Panc1 (cell line): ENCODE data around the gene TMEM63B. TPM values are rescaled to one million over a fixed set of nuclear protein-coding genes. Genes with fewer than 3 reads are reported as not detected.

Source experiments
- ATAC-seq: fragments of 200-7000 bp; cut with Tn5 transposase; 2 replicates; pipeline ENCODE4 v1.9.1; 2020; ENCODE audit warnings: mild to moderate bottlenecking, moderate library complexity
- BruUV-seq: library from RNA; stranded (reverse); fragments of 400-500 nt; replicated peaks from 2 replicates; lab custom pipeline; 2021; lab: Mats Ljungman, UMichigan
- CTCF ChIA-PET: fragments of 300-600 bp; sonication (Branson Sonifier 250); formaldehyde crosslinking; loops from one replicate; lab custom pipeline; 2022; ENCODE audit warnings: antibody characterized with exemption; lab: Charles Lee
- POLR2A ChIA-PET: fragments of 300-600 bp; sonication (Branson Sonifier 250); formaldehyde crosslinking; loops from one replicate; lab custom pipeline; 2022; ENCODE audit warnings: antibody characterized with exemption; lab: Charles Lee
- DNase-seq: peaks from one replicate; pipeline ENCODE4 v3.0.0-alpha.2; 2010; ENCODE audit warnings: low read depth, low spot score
- H3K27ac ChIP-seq: 2 replicates; pipeline ENCODE4 v1.5.1; 2011; ENCODE audit warnings: mild to moderate bottlenecking, low read length, inconsistent platforms
- H3K27me3 ChIP-seq: fragments of 200-500 bp; sonication (Bioruptor generic); 2 replicates; pipeline ENCODE4 v1.6.0; 2014; ENCODE audit warnings: low read length, inconsistent platforms; ENCODE audit not compliant: control insufficient read depth, insufficient read depth
- H3K36me3 ChIP-seq: fragments of 200-500 bp; sonication (Bioruptor generic); 2 replicates; pipeline ENCODE4 v1.5.1; 2014; ENCODE audit warnings: inconsistent platforms, mild to moderate bottlenecking, low read length, moderate library complexity; ENCODE audit not compliant: control insufficient read depth, insufficient read depth
- H3K4me1 ChIP-seq: 2 replicates; pipeline ENCODE4 v1.5.1; 2011; ENCODE audit warnings: inconsistent platforms, mild to moderate bottlenecking, low read length, moderate library complexity; ENCODE audit not compliant: control insufficient read depth, insufficient read depth
- H3K4me3 ChIP-seq, 2 experiments: 2 replicates each; pipeline ENCODE4 v1.5.1; 2011 to 2012; ENCODE audit warnings: low read depth in 2 of 2, low read length in 2 of 2, mild to moderate bottlenecking in 2 of 2, inconsistent platforms in 1 of 2, moderate library complexity in 1 of 2
- H3K9me3 ChIP-seq: fragments of 200-500 bp; sonication (Bioruptor generic); 2 replicates; pipeline ENCODE4 v1.5.1; 2014; ENCODE audit warnings: low read depth, mild to moderate bottlenecking, inconsistent platforms, low read length, moderate library complexity; ENCODE audit not compliant: control insufficient read depth, insufficient read depth
- CTCF ChIP-seq: fragments of 450-650 bp; IDR thresholded peaks from 2 replicates; pipeline ENCODE4 v1.5.1; 2017; ENCODE audit warnings: mild to moderate bottlenecking
- POLR2AphosphoS5 ChIP-seq: IDR thresholded peaks from 2 replicates; pipeline ENCODE4 v1.6.1; 2012; ENCODE audit warnings: mild to moderate bottlenecking, low read depth, low read length, moderate library complexity
- REST ChIP-seq, 2 experiments: IDR thresholded peaks; 2 replicates each; pipeline ENCODE4 v1.6.1; 2011 to 2012; ENCODE audit warnings: low read depth in 2 of 2, control low read depth in 1 of 2, low read length in 1 of 2, mild to moderate bottlenecking in 1 of 2, moderate library complexity in 1 of 2; ENCODE audit not compliant: insufficient read depth in 1 of 2
- SIN3A ChIP-seq: IDR thresholded peaks from 2 replicates; pipeline ENCODE4 v1.6.1; 2012; ENCODE audit warnings: low read depth, mild to moderate bottlenecking, low read length, moderate library complexity, borderline replicate concordance; ENCODE audit not compliant: insufficient read depth
- TCF7L2 ChIP-seq: IDR thresholded peaks from 2 replicates; pipeline ENCODE4 v1.6.1; 2011; ENCODE audit warnings: mild to moderate bottlenecking, low read depth, low read length, inconsistent platforms
- in situ Hi-C: cut with HindIII; loops from 2 replicates; pipeline ENCODE4 v1.10.0; 2016; ENCODE audit warnings: low sequenced_read_pairs, low pct_unique_long_range_greater_than_20kb
- intact Hi-C: fragments of 100-400 bp; cut with micrococcal nuclease; formaldehyde crosslinking; loops from one replicate; pipeline ENCODE4 v1.10.0; 2022; ENCODE audit not compliant: unreplicated experiment
- total RNA-seq: library from RNA; stranded (reverse); gene quantifications from one replicate; pipeline ENCODE4 v1.2.1, GENCODE V29; 2021; ENCODE audit not compliant: unreplicated experiment

TMEM63B gene
- total RNA-seq, 1 experiment from 2014 or later: 54.1 TPM

- ChIA-PET POLR2A (no interaction called here), CTCF (no interaction called here)
- Histone ChIP-seq H3K27ac (no peak within 1 kb of the TSS), H3K4me3 (no peak within 1 kb of the TSS), H3K4me1 (peaks cover 14% of the 10 kb centered on the region), H3K9me3 (no peaks in the 10 kb centered on the region), H3K27me3 (no peaks in the 10 kb centered on the region), H3K36me3 (no peaks in the 10 kb centered on the region)
- DNase-seq (no peak), ATAC-seq (no peak)
- intact Hi-C loops (no loop called here), in situ Hi-C loops (no loop called here)
- TF ChIP-seq CTCF (no peak), REST (IDR thresholded peaks at IDR 0.05; ENCODE audit: insufficient read depth in 1 of 2, low read depth in 2 of 2, low read length in 1 of 2) (no peak), POLR2AphosphoS5 (no peak), SIN3A (no peak), TCF7L2 (no peak)
- BruUV-seq: no TSS peak
Observed at GRCh38 chr6:44158770-44159228, 31.4 kb downstream of the TMEM63B start, which contains the start of gene CAPN11. Gene CAPN11, plus strand, starts transcription at chr6:44158820. Its CDS starts 29 bp downstream, at chr6:44158849.

GRCh38 chr6:44161997-44162338, 34.6 kb downstream of the TMEM63B start:
- no peak overlapping the region for H3K4me3 ChIP-seq
- no TSS peak for BruUV-seq
- ATAC-seq: 0 out of 2 replicates have a peak, but pooled peaks have one; percentile 5
- in situ Hi-C loops: no loop called here
- no peak for DNase-seq
- ChIA-PET POLR2A (no interaction called here), CTCF (interaction anchor here (0.7 kb wide), 1 partner anchor 46 kb away, joined by 6 read pairs; no protein-coding TSS in a partner anchor)
- H3K27ac ChIP-seq: no peak overlapping the region
- H3K9me3 ChIP-seq: no peaks in the 10 kb centered on the region
- TF ChIP-seq POLR2AphosphoS5 (no peak), TCF7L2 (no peak), SIN3A (no peak), CTCF (no peak), REST (IDR thresholded peaks at IDR 0.05; ENCODE audit: insufficient read depth in 1 of 2, low read depth in 2 of 2, low read length in 1 of 2) (no peak)
- peaks cover 7% of the 10 kb centered on the region for H3K4me1 ChIP-seq
- intact Hi-C loops: no loop called here
- H3K27me3 ChIP-seq: no peaks in the 10 kb centered on the region
- no peaks in the 10 kb centered on the region for H3K36me3 ChIP-seq
